AG20443 (cell line): ENCODE measurements around the gene ADAMTS18.
"Not testable (repeated sequence)": the region's sequence is repeated elsewhere in the genome, so short reads cannot be mapped to it uniquely, and the experiment has no call there.

Experiments used
- DNase-seq: peaks from one replicate; pipeline ENCODE4 v3.0.0; 2012; ENCODE audit warnings: low spot score, mixed read lengths

ADAMTS18 gene

GRCh38 chr16:77434530-77435271 is at the start of gene ADAMTS18:
ADAMTS18 (minus strand) TSS chr16:77435034; CDS start chr16:77434695, 339 bp downstream.
- no peak for DNase-seq

- no peak for DNase-seq
These were observed 46.0 kb upstream of the ADAMTS18 start for GRCh38 chr16:77480681-77481315.

GRCh38 chr16:77472262-77472661 is 37.4 kb upstream of the ADAMTS18 start:
- no peak for DNase-seq

GRCh38 chr16:77470851-77471250 is 36.0 kb upstream of the ADAMTS18 start:
- DNase-seq: no peak

GRCh38 chr16:77469634-77470033 is 34.8 kb upstream of the ADAMTS18 start:
- no peak for DNase-seq

- no peak for DNase-seq
These were observed 34.0 kb upstream of the ADAMTS18 start for GRCh38 chr16:77468831-77469230.

GRCh38 chr16:77467821-77468335 is 33.0 kb upstream of the ADAMTS18 start:
- DNase-seq: no peak

GRCh38 chr16:77463659-77464058 is 28.8 kb upstream of the ADAMTS18 start:
- not testable (repeated sequence) for DNase-seq

- DNase-seq: no peak
These were observed 28.1 kb upstream of the ADAMTS18 start for GRCh38 chr16:77462894-77463293.

GRCh38 chr16:77459534-77460254 is 24.9 kb upstream of the ADAMTS18 start:
- DNase-seq: no peak

GRCh38 chr16:77457046-77457445 is 22.2 kb upstream of the ADAMTS18 start:
- no peak for DNase-seq

GRCh38 chr16:77452243-77452642 is 17.4 kb upstream of the ADAMTS18 start:
- no peak for DNase-seq

- peak; percentile 22 for DNase-seq
These were observed 16.1 kb upstream of the ADAMTS18 start for GRCh38 chr16:77450790-77451487.

- no peak for DNase-seq
These were observed 14.4 kb upstream of the ADAMTS18 start for GRCh38 chr16:77449208-77449607.

GRCh38 chr16:77445324-77445723 is 10.5 kb upstream of the ADAMTS18 start:
- DNase-seq: no peak

- DNase-seq: no peak
These were observed 9.3 kb upstream of the ADAMTS18 start for GRCh38 chr16:77444147-77444460.

- DNase-seq: no peak
These were observed 8.7 kb upstream of the ADAMTS18 start for GRCh38 chr16:77443357-77444146.

- DNase-seq: no peak
These were observed 7.2 kb upstream of the ADAMTS18 start for GRCh38 chr16:77442078-77442477.

GRCh38 chr16:77439106-77439505 is 4.3 kb upstream of the ADAMTS18 start:
- DNase-seq: no peak

- no peak for DNase-seq
These were observed 3.0 kb upstream of the ADAMTS18 start for GRCh38 chr16:77437859-77438258.

GRCh38 chr16:77435272-77435820 is 512 bp upstream of the ADAMTS18 start:
- no peak for DNase-seq
